ENCODE data around the gene COA5.

GRCh38 chr2:98649992-98650375, 41.7 kb upstream of the COA5 start:
- TF ChIP-seq CTCF (IDR thresholded peaks at IDR 0.05 in 8 of 11, conservative IDR thresholded peaks at IDR 0.05 in 3 of 11) (no peak), POLR2A (IDR thresholded peaks at IDR 0.05) (no peak)
